ENCODE results near the gene ELMOD1.
"Not testable (repeated sequence)": the region's sequence is repeated elsewhere in the genome, so short reads cannot be mapped to it uniquely, and the experiment has no call there.

Gene ELMOD1

GRCh38 chr11:107590460-107591377 is at the start of gene ELMOD1:
Gene ELMOD1, plus strand, starts transcription at chr11:107591147. Its CDS starts 27,043 bp downstream, at chr11:107618190.
- peak in 44 of 51 donors; percentile 4 to 76 (median 50) for DNase-seq

- DNase-seq, result no peak
Observed at GRCh38 chr11:107545101-107545514, 45.8 kb upstream of the ELMOD1 start.

GRCh38 chr11:107547961-107548360 is 43.0 kb upstream of the ELMOD1 start:
- DNase-seq, result no peak

GRCh38 chr11:107549253-107549953 is 41.5 kb upstream of the ELMOD1 start:
- DNase-seq, result peak in 7 of 51 donors; percentile 1 to 33 (median 7)

- no peak for DNase-seq
Observed at GRCh38 chr11:107549954-107550285, 41.0 kb upstream of the ELMOD1 start.

GRCh38 chr11:107550304-107550703 is 40.6 kb upstream of the ELMOD1 start:
- DNase-seq, result no peak

- no peak for DNase-seq
Observed at GRCh38 chr11:107561688-107562087, 29.3 kb upstream of the ELMOD1 start.

GRCh38 chr11:107562647-107563208 is 28.2 kb upstream of the ELMOD1 start:
- no peak for DNase-seq

- peak in 9 of 51 donors; percentile 3 to 58 (median 9) for DNase-seq
Observed at GRCh38 chr11:107563702-107564101, 27.2 kb upstream of the ELMOD1 start.

- no peak for DNase-seq
Observed at GRCh38 chr11:107564877-107565218, 26.1 kb upstream of the ELMOD1 start.

- DNase-seq, result peak; percentile 24 to 90 (median 65)
Observed at GRCh38 chr11:107565219-107565937, 25.6 kb upstream of the ELMOD1 start, which contains the start of gene ALKBH8. Gene ALKBH8, minus strand, starts transcription at chr11:107565735. Its CDS starts 4,842 bp downstream, at chr11:107560893.

GRCh38 chr11:107565955-107566501 is 24.9 kb upstream of the ELMOD1 start:
- DNase-seq, result not testable (repeated sequence)

- DNase-seq, result no peak
Observed at GRCh38 chr11:107566569-107566968, 24.4 kb upstream of the ELMOD1 start.

- no peak for DNase-seq
Observed at GRCh38 chr11:107567739-107568335, 23.1 kb upstream of the ELMOD1 start.

- no peak for DNase-seq
Observed at GRCh38 chr11:107570015-107570414, 20.9 kb upstream of the ELMOD1 start.

GRCh38 chr11:107573438-107573837 is 17.5 kb upstream of the ELMOD1 start:
- DNase-seq, result no peak

GRCh38 chr11:107576497-107577345 is 14.2 kb upstream of the ELMOD1 start:
- peak in 19 of 51 donors; percentile 7 to 63 (median 23) for DNase-seq

- DNase-seq, result no peak
Observed at GRCh38 chr11:107577346-107577711, 13.6 kb upstream of the ELMOD1 start.

- DNase-seq, result not testable (repeated sequence)
Observed at GRCh38 chr11:107579169-107579568, 11.8 kb upstream of the ELMOD1 start.

- no peak for DNase-seq
Observed at GRCh38 chr11:107581147-107581546, 9.8 kb upstream of the ELMOD1 start.
